Inflammatory macrophage treated with lipopolysaccharide for 1 hour (primary cell): ENCODE measurements around the gene TTLL9.

Experiments used
- DNase-seq, 2 donors: peaks; one replicate each; pipeline ENCODE4 v3.0.0-alpha.2; 2020 to 2022

Gene TTLL9

GRCh38 chr20:31951530-31952453 is 81.4 kb downstream of the TTLL9 start, which contains the start of gene PDRG1:
TSS of gene PDRG1 (minus strand) at chr20:31952046. CDS start at chr20:31951961, 85 bp downstream.
- peak; percentile 95 to 99 for DNase-seq

GRCh38 chr20:31953556-31954148 is 83.2 kb downstream of the TTLL9 start:
- DNase-seq = no peak

DNA sequence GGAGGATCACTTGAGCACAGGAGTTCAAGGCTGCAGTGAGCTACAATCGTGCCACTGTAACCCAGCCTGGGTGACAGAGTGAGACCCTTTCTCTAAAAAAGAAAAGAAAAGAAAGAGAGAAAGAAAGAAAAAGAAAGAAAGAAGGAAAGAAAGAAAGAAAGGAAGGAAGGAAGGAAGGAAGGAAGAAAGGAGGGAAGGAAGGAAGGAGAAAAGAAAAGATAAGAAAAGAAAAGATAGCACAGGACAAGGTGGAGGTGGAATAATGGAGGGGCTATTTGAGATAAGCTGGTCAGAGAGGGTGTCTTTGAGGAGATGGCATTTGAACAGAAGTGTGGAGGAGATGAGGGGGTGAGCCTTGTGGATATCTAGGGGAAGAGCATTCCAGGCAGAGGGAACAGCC is 84.1 kb downstream of the TTLL9 start:
- DNase-seq = no peak

DNA sequence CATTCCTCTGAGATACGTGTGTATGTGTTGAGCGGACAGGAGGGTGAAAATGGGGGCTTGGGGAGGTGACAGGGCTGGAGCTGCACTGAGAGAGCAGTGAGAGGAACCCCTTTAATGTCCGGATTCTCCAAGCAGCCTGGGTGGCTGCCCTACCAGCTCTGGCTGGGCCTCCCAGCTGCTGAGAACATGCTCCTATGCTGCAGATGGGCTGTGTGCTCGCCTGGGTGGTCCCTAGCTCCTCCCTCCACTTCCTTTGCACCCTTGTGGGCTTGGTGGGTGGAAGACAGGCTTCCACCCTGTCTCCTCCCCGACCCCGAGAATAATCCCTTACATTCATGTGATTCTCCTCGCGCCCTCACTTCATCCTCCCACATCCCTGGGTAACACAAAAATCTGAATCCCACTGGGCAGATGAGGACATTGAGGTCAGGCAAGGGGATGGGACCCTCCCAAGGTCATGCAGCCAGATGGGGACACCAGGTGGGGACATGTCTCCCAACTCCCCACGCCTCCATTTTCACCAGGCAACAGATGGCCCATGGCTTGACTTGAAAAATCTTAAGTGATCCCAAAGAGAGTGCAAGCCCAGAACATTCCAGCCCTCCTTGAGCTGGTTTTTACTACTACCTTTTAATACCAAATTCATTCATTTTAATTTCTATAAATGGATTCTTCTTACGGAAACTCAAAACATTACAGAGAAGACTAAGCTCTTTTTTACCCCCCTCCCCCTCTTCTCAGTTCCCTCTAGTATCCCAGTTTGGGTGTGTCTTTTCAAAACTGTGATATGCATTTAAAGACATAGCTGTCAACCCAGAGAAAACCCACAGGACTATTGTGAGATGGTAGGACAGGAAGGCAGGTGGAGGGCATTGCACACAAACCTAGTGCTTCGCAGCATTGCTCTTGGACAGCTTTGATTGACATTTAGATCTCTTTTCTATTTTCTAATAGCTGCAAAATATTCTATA is 86.4 kb downstream of the TTLL9 start:
- no peak for DNase-seq

GRCh38 chr20:31962761-31963160 is 92.3 kb downstream of the TTLL9 start:
- no peak for DNase-seq

DNA sequence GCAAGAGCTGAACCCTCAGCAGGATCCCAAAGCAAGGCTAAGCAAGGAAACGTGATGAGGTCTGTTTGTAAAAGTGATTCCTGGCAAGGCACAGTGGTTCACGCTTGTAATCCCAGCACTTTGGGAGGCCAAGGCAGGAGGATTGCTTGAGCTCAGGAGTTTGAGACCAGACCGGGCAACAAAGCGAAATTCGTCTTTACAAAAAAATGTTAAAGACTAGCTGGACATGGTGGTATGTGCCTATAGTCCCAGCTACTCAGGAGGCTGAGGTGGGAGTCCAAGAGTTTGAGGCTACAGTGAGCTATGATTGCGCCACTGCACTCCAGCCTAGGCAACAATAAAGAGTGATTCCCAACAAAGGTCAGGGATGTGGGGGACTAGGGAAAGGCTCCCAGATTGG is 93.5 kb downstream of the TTLL9 start:
- DNase-seq = no peak

DNA sequence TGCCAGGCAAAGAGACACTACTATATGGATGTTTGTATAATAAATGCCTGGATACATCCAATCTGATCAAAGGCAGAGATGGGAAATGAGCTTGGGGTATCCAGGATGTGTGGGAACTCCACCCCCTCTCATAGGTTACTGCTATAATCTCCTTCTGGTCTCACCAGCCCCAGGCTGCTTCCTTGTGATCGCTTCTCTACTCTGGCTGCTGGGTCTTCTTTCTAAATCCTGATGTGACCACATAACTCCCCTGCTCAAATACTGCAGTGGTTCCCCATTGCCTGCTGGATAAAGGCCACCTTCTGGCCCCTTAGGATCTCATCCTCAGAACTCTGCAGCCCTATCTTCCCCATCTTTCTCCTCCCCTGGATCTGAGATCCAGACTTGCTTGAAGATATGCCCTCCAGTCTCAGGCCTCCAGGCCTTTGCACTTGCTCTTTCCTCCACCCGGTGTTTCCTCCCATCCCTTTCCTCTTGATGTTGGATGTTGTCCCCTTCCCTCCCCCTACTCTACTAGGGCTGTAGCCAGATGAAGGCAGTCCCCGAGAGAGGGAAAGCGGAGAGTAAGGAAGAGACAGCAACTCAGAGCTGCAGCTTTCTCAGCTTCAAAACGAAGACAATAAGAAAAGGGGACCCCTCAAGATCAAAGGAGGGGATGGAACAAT is 96.7 kb downstream of the TTLL9 start:
- DNase-seq = no peak

- peak; percentile 6 to 42 for DNase-seq
Observed at GRCh38 chr20:31967830-31968249, 97.4 kb downstream of the TTLL9 start, which contains the start of gene XKR7. TSS of gene XKR7 (plus strand) at chr20:31968151. CDS start at chr20:31968176, 25 bp downstream.

- DNase-seq = peak; percentile 29 to 83
Observed at GRCh38 chr20:31968291-31969126, 98.1 kb downstream of the TTLL9 start.

DNA sequence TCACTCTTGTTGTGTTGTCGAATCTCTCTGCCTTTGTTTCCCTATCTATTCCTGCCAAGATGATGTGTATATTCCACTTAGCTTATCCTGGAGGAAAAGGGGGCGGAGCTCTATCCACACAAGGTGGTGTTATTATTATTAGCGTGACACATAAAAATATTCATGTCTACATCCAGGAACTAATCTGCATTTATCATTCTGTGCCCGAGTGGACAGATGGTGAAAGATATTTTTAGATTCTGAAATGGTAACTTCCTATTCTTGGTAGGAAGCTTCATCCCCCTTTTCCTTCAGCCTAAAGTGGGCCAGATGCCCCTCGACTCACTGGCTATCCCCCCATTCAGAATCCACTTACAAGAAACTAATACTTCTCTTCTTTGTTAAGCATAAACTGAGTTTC is 99.6 kb downstream of the TTLL9 start:
- no peak for DNase-seq

DNA sequence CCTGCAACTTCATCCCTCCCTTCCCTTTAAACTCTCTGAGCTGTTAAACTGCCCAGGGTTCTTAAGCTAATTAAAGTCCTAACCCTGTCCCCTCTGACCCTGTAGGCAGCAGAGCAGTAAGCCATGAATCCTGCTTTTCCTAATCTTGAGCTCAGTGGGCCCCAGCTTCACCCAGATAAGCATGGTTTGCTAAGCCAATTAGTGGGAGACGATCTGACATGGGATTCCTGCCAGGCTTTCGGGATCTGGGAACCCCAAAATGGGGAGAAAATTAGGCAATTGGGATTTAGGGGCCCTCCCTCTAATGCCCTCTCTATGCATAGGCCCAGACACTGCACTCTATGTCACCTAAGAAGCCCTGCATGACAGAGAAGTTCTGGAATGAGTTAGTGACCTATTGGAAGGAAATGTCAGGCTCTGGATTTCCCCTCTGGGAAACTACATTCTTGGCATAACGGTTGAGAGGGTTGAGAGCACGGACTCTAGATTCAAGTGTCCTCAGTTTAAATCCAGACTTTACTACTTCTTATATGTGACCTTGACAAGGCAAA is 102.1 kb downstream of the TTLL9 start:
- DNase-seq = no peak

DNA sequence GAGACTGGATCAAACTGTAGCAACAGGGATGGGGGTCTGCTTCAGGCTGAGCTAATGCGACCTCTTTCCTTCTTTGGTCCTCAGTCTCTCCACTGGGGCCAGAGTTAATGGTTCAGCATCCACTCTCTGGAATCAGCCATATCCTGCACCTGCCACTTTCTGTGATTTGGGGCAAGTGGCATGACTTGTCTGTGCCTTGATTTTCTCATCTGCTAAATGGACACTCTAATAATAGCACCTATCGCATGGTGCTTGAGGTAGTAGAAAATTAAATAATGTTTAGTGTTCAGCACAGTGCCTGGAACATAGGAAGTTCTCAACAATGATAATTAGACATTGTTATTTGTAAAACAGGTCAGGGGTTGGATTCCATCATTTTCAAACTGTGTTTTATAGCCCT is 103.9 kb downstream of the TTLL9 start:
- DNase-seq = no peak

DNA sequence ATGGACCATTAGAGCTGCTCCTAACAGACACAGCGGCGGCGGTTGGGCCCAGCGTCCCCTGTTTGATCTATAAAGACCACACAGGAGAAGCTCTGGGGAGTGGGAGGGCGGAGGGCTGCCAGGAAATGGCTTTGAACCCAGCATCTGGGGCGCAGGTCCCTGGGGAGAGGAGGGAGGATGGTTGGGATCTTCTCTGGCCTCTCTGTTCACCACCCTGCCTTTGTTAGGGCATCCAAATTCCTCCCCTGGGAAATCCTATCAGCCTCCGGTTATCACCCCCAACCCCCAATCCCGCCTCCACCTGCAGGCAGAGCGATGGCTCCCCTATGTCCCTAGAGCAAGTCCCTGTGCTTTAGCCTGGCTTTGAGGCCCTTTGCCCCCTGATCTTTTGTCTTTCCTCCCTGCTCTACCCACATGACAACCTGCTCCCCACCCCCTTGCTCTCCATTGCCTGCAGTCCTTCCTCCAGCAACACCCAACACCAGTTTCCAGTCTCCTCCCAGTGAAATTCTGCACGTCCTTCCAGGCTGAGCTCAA is 104.6 kb downstream of the TTLL9 start:
- DNase-seq = no peak

- no peak for DNase-seq
Observed at GRCh38 chr20:31975874-31976273, 105.4 kb downstream of the TTLL9 start.

DNA sequence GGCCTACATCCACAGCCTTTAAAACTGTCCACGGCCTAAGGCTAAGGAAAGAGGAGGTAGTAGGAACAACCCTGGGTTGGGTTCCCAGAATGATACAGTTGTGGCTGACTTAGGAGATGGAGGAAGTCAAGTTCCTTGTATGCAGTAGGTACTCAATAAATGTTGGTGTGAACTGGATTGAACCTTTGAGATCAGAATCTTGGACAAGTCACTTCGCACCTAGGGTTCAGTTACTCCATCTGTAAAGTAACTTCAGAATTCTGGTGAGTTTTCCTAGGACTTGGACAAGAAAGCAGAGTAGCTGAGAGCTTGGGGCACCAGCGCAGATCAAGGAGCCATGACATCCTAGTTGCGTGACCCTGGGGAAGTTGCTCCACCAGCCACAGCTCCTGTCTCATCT is 106.6 kb downstream of the TTLL9 start:
- DNase-seq = no peak

DNA sequence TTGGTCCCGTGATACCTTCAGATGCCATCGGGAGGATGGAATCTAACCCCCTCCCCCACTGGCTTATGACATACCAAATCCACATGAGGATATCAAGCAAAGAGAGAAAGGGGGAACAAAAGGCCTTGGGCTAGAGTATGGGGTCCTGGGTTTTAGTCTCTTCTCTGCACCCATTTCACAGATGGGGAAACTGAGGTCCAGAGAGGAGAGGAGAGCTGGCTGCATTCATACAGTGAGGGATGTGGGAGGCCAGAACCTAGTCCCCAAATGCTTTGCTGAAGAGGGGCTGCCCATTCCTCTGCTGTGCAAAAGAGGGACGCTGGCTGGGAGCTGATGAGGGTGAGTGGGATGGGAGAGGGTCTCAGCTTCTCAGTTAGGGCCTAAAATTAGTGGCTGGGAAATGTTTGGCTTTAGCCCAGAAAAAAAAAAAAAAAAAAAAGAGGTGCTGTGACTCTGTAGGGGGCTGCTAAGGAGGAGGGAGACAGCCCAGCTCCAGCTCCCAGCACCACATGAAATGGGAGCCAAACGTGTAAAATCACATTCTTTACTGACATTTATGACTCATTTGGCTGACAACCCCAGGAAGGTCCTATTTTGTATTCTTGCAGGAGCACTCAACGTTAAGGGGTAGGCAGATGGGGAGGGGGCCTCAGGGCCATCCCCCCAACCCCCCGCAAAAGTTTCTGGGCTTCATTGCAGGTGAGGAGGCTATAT is 109.4 kb downstream of the TTLL9 start:
- DNase-seq = no peak

DNA sequence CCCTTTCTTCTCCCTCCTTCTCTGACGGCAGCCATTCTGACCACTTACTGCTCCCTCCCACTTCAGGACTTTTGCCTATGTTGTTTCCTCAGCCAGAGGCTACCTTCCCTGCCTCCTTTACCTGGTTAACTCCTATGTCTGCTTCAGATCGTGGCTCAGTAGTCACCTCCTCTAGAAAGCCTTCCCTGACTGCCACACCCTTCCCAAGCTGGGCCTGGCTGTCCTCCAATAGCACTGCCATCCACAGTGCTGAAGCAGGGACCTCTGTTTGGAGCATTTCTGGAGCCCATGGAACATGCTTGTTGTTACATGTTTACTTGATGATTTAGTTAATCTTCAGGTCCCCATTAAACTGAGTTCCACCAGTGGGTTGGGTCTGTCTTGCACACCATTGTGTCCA is 111.3 kb downstream of the TTLL9 start:
- DNase-seq = no peak

DNA sequence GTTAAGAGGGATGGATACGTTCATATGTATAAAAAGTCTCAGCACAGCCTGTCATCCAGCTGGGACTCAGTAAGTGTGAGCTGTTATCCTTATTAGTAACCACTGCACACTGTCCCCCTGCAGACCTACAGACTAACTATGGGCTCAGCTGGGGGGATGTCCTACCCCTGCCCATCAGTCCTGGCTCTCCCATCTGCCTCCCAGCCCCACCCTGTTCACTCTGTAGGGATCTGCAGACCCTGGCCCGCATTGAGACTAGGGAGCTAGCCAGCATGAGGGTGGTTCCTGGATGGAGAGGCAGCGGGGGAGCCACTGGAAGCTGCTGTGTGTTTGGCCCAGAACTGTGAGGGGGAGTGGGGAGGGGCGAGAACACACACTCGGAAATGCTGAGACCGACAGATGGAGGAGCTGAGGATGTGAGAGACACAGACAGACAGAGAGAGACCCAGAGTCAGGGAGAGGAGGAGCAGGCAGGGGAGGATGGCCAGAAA is 114.6 kb downstream of the TTLL9 start:
- DNase-seq = no peak

- no peak for DNase-seq
Observed at GRCh38 chr20:31987744-31988143, 117.3 kb downstream of the TTLL9 start.
